Spleen (tissue), 11 donors: ENCODE results near the gene ZNF516. TPM values are rescaled to one million over a fixed set of nuclear protein-coding genes. Genes with fewer than 3 reads are reported as not detected.
A peak's percentile ranks its signal among the peaks of the same experiment; 100 is the strongest.

Experiments used
- DNase-seq: peaks from one replicate; pipeline ENCODE4 v3.0.0-alpha.2; 2020
- H3K27ac ChIP-seq, 8 donors: fragments of 200-600 bp; sonication (generic) in 7 of 8; 1 replicate in 4 of 8; 2 replicates in 4 of 8; pipeline versions ENCODE4 v1.5.0 to v1.8.0; 2016 to 2021; ENCODE audit warnings: inconsistent platforms in 4 of 8, mild to moderate bottlenecking in 4 of 8, moderate library complexity in 1 of 8
- H3K27me3 ChIP-seq, 7 donors: fragments of 200-600 bp; sonication (generic) in 6 of 7; replicated peaks in 1 of 7; 1 replicate in 4 of 7; 2 replicates in 3 of 7; pipeline versions ENCODE4 v1.5.0 to v1.8.0; 2016 to 2021; ENCODE audit warnings: inconsistent platforms in 3 of 7, mild to moderate bottlenecking in 1 of 7
- H3K36me3 ChIP-seq, 6 donors: fragments of 200-600 bp; sonication (generic) in 5 of 6; 1 replicate in 4 of 6; 2 replicates in 2 of 6; pipeline versions ENCODE4 v1.5.0 to v1.8.0; 2016 to 2021; ENCODE audit warnings: inconsistent platforms in 2 of 6
- H3K4me1 ChIP-seq, 6 donors: fragments of 200-600 bp; sonication (generic) in 5 of 6; 1 replicate in 3 of 6; 2 replicates in 3 of 6; pipeline versions ENCODE4 v1.5.0 to v1.8.0; 2016 to 2021; ENCODE audit warnings: inconsistent platforms in 3 of 6
- H3K4me3 ChIP-seq, 8 donors: fragments of 200-600 bp; sonication (generic) in 7 of 8; 1 replicate in 4 of 8; 2 replicates in 4 of 8; pipeline versions ENCODE4 v1.5.0 to v1.8.0; 2016 to 2021; ENCODE audit warnings: inconsistent platforms in 4 of 8, mild to moderate bottlenecking in 4 of 8, moderate library complexity in 2 of 8
- H3K9me3 ChIP-seq, 8 donors: fragments of 200-600 bp; sonication (generic) in 7 of 8; 1 replicate in 4 of 8; 2 replicates in 4 of 8; pipeline versions ENCODE4 v1.5.0 to v1.8.0; 2016 to 2021; ENCODE audit warnings: inconsistent platforms in 4 of 8
- CTCF ChIP-seq, 11 experiments: fragments of 200-600 bp in 7 of 11; fragments of 450-650 bp in 4 of 11; sonication (generic) in 4 of 11; IDR thresholded peaks in 8 of 11; conservative IDR thresholded peaks in 3 of 11; 1 replicate in 7 of 11; 2 replicates in 4 of 11; pipeline versions ENCODE4 v1.4.0 to v1.8.0; 2016 to 2021; ENCODE audit warnings: antibody characterized with exemption in 11 of 11, inconsistent platforms in 4 of 11, mild to moderate bottlenecking in 1 of 11
- POLR2A ChIP-seq, 3 donors: fragments of 450-650 bp; IDR thresholded peaks; one replicate each; pipeline ENCODE4 v1.5.1; 2017; ENCODE audit warnings: antibody characterized with exemption in 3 of 3, mild to moderate bottlenecking in 1 of 3
- POLR2AphosphoS5 ChIP-seq, 3 donors: sonication (generic); formaldehyde crosslinking; IDR thresholded peaks; one replicate each; pipeline ENCODE4 v1.5.1; 2017; ENCODE audit warnings: antibody characterized with exemption in 3 of 3
- WGBS, 5 donors: extraction: QIAGEN DNeasy Blood & Tissue Kit in 3 of 5; methylation state at CpG; one replicate each; pipeline versions ENCODE4 v1.1.5 to v1.1.7; 2013 to 2018; 5-methylcytosine and 5-hydroxymethylcytosine counted together
- intact Hi-C: fragments of 100-400 bp; cut with DNase I; formaldehyde crosslinking; loops from one replicate; pipeline ENCODE4 v1.15.0; 2023; ENCODE audit warnings: low total_unique reads
- polyA plus RNA-seq, 3 donors: library from polyadenylated mRNA; stranded (reverse); fragments of 200-250 nt; gene quantifications; one replicate each; pipeline ENCODE4 v1.2.1, GENCODE V29; 2013
- total RNA-seq, 7 donors: library from RNA; depleted of rRNA in 3 of 7; stranded (reverse); fragments of >200 nt in 3 of 7; fragmentation: NEBNext Ultra II Directional in 4 of 7; extraction: Animal tissue kit (Norgen Biotek cat#: 25700) in 4 of 7; gene quantifications; one replicate each; pipeline versions ENCODE4 v1.1.0 to v1.2.1, GENCODE V29; 2016 to 2021
- donor health status: healthy with polysubstance abuse.
- donor health status: DM: no; HTN: no; CAD: no; lungs with moderate emphysema.
- donor health status: DM: no; HTN: no; CAD: no.
- donor health status: Bipolar disorder and iron deficiency.
- donor health status: healthy.
- donor health status: DM: no; HTN: no; CAD: no.
- donor health status: DM: yes; HTN: yes; CAD: no.

Gene ZNF516
- total and polyA plus RNA-seq, 10 donors = 4.5 to 58.4 (median 40.0) TPM

DNA sequence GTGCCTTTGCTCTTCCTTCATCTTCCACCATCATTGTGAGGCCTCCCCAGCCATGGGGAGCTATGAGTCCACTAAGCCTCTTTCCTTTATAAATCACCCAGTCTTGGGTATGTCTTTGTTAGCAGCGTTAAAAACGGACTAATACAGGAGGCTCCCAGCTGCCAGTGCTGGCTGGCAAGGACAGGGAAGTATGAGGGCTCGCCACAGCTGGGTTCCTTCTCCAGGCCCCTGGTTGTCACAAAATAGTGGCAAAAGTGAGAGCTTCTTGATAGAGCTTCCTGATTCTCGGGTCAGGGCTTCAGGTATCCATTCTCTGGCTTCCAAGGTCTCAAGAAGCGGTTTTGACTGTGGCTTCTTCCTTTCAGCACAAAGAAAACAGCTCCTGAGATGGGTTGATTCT lies 85.0 kb downstream of the ZNF516 start:
- Histone ChIP-seq H3K4me3 (no peak overlapping the region), H3K36me3 (peaks cover 0 to 16% (median 0%) of the 10 kb centered on the region in 6 donors), H3K27ac (peak overlapping the region in 1 of 8 donors; percentile 51), H3K9me3 (no peaks in the 10 kb centered on the region), H3K4me1 (peaks cover 0 to 86% (median 26%) of the 10 kb centered on the region in 6 donors), H3K27me3 (no peaks in the 10 kb centered on the region)
- DNase-seq = no peak
- no peak for TF ChIP-seq POLR2AphosphoS5 (IDR thresholded peaks at IDR 0.05)
- TF ChIP-seq CTCF (IDR thresholded peaks at IDR 0.05 in 8 of 11, conservative IDR thresholded peaks at IDR 0.05 in 3 of 11) = no peak
- no peak for TF ChIP-seq POLR2A (IDR thresholded peaks at IDR 0.05)
- 33 to 91% (median 69%) methylated on average over 5 of the region's 5 CpGs for WGBS, 5 donors
- intact Hi-C loops = no loop called here

GRCh38 chr18:76408480-76409067 lies 86.5 kb downstream of the ZNF516 start:
- 87 to 94% (median 91%) methylated on average over 15 of the region's 15 CpGs for WGBS, 5 donors
- Histone ChIP-seq H3K36me3 (peaks cover 0 to 16% (median 0%) of the 10 kb centered on the region in 6 donors), H3K4me1 (peaks cover 0 to 88% (median 26%) of the 10 kb centered on the region in 6 donors), H3K27ac (no peak overlapping the region), H3K9me3 (no peaks in the 10 kb centered on the region), H3K4me3 (no peak overlapping the region), H3K27me3 (no peaks in the 10 kb centered on the region)
- no peak for DNase-seq
- intact Hi-C loops = no loop called here
- no peak for TF ChIP-seq CTCF (IDR thresholded peaks at IDR 0.05 in 8 of 11, conservative IDR thresholded peaks at IDR 0.05 in 3 of 11)
- no peak for TF ChIP-seq POLR2AphosphoS5 (IDR thresholded peaks at IDR 0.05)
- no peak for TF ChIP-seq POLR2A (IDR thresholded peaks at IDR 0.05)

DNA sequence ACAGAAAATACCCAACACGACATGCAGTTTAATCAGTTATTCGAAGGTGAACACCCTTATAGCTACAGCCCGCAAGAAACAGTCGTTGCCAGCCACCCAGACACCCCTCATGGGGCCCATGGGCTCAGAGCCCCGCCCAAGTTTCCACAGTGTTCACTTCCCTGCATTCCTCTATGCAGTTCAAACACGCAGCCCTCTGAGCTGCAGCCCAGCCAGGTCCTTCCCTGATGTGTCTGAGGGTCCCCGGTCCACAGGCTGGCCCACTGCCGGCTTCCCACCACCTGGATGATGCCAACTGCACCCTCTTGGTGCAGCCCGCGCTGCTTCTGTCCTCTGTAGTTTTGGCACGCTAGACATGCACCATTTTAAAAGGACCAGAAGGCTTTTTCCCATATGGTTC lies 87.4 kb downstream of the ZNF516 start:
- Histone ChIP-seq H3K27ac (no peak overlapping the region), H3K27me3 (no peaks in the 10 kb centered on the region), H3K4me1 (peaks cover 0 to 88% (median 24%) of the 10 kb centered on the region in 6 donors), H3K4me3 (no peak overlapping the region), H3K9me3 (no peaks in the 10 kb centered on the region), H3K36me3 (peaks cover 0 to 17% (median 0%) of the 10 kb centered on the region in 6 donors)
- 85 to 95% (median 89%) methylated on average over 11 of the region's 11 CpGs for WGBS, 5 donors
- no peak for DNase-seq
- peak in 1 of 3 donors; percentile 20 for TF ChIP-seq POLR2AphosphoS5 (IDR thresholded peaks at IDR 0.05)
- TF ChIP-seq CTCF (IDR thresholded peaks at IDR 0.05 in 8 of 11, conservative IDR thresholded peaks at IDR 0.05 in 3 of 11) = no peak
- intact Hi-C loops = no loop called here

GRCh38 chr18:76406791-76407190 lies 88.3 kb downstream of the ZNF516 start:
- Histone ChIP-seq H3K4me1 (peaks cover 0 to 88% (median 16%) of the 10 kb centered on the region in 6 donors), H3K9me3 (no peaks in the 10 kb centered on the region), H3K27ac (no peak overlapping the region), H3K36me3 (peaks cover 0 to 26% (median 0%) of the 10 kb centered on the region in 6 donors), H3K27me3 (no peaks in the 10 kb centered on the region), H3K4me3 (no peak overlapping the region)
- no peak for DNase-seq
- 94 to 98% (median 96%) methylated on average over 14 of the region's 14 CpGs for WGBS, 5 donors
- intact Hi-C loops = no loop called here
- TF ChIP-seq POLR2AphosphoS5 (IDR thresholded peaks at IDR 0.05) = no peak
- TF ChIP-seq POLR2A (IDR thresholded peaks at IDR 0.05) = no peak
